ENCODE results near the gene TSC22D3. TPM values are rescaled to one million over a fixed set of nuclear protein-coding genes. Genes with fewer than 3 reads are reported as not detected.

Gene TSC22D3
- total RNA-seq, 1 donor = 1,104 TPM

DNA sequence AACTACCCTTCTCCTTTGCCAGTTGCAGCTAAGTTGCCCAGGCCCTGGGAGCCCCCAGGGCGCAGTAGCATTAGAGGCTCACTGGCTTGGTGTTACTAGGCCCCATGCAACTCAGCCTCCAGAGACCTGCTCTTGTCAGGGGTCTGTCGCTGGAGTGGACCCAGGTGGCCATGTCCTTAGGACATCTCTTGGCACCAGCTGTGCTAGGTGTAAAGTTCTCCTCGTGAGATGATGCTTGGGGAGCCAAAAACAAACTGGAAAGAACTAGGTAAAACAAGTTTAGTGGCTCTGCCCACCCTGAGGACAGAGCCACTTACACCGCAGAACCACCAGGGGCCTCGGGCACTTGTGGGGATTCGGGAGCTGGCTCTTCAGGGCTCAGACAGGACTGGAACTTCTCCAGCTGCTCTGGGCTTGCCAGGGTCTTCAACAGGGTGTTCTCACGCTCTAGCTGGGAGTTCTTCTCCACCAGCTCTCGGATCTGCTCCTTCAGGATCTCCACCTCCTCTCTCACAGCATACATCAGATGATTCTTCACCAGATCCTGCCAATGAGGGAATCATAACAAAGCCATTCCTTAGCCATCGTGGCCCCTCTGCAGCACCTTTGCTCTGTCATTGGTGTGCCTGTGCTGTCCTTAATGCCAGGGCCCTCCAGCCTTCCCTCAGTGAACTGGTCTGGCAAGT, 61.2 kb downstream of the TSC22D3 start:
- H3K27me3 ChIP-seq (ENCODE audit: insufficient read depth, low read length) = no peaks in the 10 kb centered on the region
- H3K4me1 ChIP-seq (ENCODE audit: insufficient read depth, low read length) = peaks cover 71% of the 10 kb centered on the region
- no peaks in the 10 kb centered on the region for H3K9me3 ChIP-seq (ENCODE audit: low read depth, low read length)
- peak overlapping the region; percentile 93 for H3K4me3 ChIP-seq (ENCODE audit: low read length)

- Histone ChIP-seq H3K4me1 (ENCODE audit: insufficient read depth, low read length) (peaks cover 71% of the 10 kb centered on the region), H3K27me3 (ENCODE audit: insufficient read depth, low read length) (no peaks in the 10 kb centered on the region), H3K9me3 (ENCODE audit: low read depth, low read length) (no peaks in the 10 kb centered on the region), H3K4me3 (ENCODE audit: low read length) (peak overlapping the region; percentile 93)
Observed at GRCh38 chrX:107713543-107714205, 61.9 kb downstream of the TSC22D3 start.

DNA sequence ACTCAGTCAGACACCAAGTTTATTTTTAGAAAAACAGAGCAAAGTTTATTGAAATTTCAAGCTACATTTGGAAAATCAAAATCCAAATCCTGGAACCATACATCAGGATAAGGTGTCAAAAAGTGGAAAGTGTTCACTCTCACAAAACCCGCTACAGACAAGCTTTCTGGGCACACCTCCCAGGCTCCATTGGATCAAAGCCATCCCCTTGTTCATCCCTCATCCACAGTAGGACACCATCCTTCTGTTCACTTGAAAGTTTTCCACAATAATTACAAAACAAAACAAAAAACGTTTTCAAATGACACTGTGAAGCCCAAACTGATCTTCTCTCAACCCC, 62.4 kb downstream of the TSC22D3 start:
- Histone ChIP-seq H3K4me3 (ENCODE audit: low read length) (no peak overlapping the region), H3K9me3 (ENCODE audit: low read depth, low read length) (no peaks in the 10 kb centered on the region), H3K4me1 (ENCODE audit: insufficient read depth, low read length) (peaks cover 67% of the 10 kb centered on the region), H3K27me3 (ENCODE audit: insufficient read depth, low read length) (no peaks in the 10 kb centered on the region)

DNA sequence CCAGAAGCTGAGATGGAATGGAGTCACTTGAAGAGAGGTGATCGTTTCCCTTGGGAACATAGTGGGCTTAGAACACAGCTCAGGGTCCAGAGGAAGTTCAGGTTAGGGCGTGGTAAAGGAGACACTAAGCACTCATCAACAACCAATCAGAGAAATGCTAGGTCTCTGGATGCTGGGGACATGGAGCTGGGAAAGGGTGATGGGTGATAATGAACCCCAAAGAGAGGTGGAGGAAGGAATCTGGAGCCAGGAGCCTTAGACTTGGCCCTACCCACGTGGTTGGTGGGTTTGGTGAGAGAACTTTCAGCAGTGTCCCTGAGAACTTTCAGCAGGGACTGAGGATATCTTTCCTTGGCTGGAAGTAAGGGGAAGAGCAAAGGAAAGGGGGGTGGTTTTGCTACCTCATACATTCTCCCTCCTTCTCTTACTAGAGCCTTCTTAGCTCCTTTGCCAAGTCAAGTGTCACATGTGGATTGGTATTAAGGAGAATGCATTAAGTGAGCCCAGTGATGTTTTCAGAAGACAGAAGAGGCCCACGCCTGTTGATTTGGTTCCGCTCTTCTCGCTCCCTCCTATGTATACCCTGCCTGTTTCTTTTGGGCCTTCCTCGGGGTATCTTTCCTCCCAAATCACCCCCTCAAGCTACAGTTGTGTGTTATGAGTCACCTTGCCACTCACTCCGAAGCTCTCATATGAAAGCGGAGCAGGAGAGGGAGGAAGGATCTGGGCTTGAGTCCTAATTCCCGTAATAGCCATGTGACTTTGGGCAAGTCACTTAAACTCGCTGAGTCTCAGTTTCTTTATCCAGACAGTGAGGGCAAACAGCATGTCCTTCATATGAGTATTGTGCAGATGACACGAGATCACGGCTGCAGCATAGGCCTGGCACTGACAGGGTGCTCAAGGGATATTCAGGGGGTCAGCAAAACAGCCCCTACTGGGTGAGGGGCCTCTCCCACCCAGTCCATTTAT, 63.1 kb downstream of the TSC22D3 start:
- Histone ChIP-seq H3K4me1 (ENCODE audit: insufficient read depth, low read length) (peaks cover 60% of the 10 kb centered on the region), H3K27me3 (ENCODE audit: insufficient read depth, low read length) (no peaks in the 10 kb centered on the region), H3K4me3 (ENCODE audit: low read length) (no peak overlapping the region), H3K9me3 (ENCODE audit: low read depth, low read length) (no peaks in the 10 kb centered on the region)

GRCh38 chrX:107711521-107712181, 63.9 kb downstream of the TSC22D3 start:
- Histone ChIP-seq H3K4me1 (ENCODE audit: insufficient read depth, low read length) (peaks cover 55% of the 10 kb centered on the region), H3K4me3 (ENCODE audit: low read length) (no peak overlapping the region), H3K9me3 (ENCODE audit: low read depth, low read length) (no peaks in the 10 kb centered on the region), H3K27me3 (ENCODE audit: insufficient read depth, low read length) (no peaks in the 10 kb centered on the region)

DNA sequence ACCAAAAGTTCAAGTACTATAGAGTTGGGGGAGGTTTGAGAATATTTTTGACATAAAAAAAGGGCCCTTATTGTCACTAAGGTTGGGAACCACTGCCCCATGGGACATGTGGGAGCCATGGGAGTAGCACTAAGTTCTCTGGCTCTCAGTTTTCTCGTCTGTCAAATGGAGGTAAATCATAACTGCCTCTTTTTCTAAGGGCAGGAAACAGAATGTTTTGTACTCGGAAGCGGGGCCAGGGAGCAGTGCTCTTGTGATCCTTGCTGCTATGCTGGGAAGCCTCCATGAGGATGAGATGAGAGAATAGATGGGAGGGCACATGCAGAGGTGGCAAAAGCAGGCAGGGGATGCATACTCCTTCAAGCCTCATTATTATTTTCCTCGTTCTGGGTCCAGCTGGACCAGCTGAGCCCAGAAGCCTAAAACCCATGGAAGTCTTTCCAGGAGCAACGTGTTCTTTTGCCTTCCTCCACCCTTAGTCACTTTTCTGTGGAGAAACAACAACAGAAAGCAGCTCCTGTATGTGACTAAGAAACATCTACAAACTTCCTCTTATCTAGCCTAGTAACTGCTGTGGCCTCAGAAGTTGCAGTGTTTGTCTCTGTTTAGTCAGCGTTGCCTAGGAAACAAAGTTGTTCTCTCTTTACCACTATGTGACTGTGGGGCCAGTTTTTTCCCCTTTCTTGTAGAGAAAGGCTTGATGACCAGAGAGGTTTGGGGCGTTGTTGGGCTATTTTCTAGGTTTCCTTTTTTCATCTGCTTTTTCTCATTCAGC, 64.8 kb downstream of the TSC22D3 start:
- Histone ChIP-seq H3K4me3 (ENCODE audit: low read length) (no peak overlapping the region), H3K4me1 (ENCODE audit: insufficient read depth, low read length) (peaks cover 55% of the 10 kb centered on the region)

DNA sequence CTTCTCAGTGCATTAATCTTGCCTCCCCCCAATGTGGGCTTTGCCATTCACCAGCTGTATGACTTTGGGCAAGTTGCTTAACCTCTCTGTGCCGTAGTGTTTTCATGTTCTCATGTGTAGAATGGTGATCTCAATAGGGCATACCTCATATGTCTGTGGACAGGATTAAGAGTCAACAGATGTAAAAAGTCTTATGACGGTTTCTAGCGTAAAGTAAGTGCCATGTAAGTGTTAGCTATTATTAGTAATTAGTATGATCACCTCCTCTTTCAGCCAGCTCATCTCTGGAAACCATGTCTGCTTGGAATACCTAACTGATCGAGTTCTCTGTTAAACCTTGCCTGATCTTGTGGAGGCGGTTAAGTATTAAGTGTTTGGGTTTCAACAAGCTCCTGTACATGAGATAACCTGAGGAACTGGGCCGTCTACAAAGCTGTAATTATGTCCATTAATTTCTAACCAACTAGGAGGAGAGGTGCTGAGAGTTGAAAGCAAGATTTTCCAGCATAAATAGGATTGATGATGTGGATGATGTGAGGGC, 66.3 kb downstream of the TSC22D3 start:
- H3K27me3 ChIP-seq (ENCODE audit: insufficient read depth, low read length) = no peaks in the 10 kb centered on the region
- peaks cover 43% of the 10 kb centered on the region for H3K4me1 ChIP-seq (ENCODE audit: insufficient read depth, low read length)
- no peak overlapping the region for H3K4me3 ChIP-seq (ENCODE audit: low read length)
- H3K9me3 ChIP-seq (ENCODE audit: low read depth, low read length) = no peaks in the 10 kb centered on the region

More for the DNA sequence above, 64.8 kb downstream of the TSC22D3 start:
- H3K27me3 ChIP-seq (ENCODE audit: insufficient read depth, low read length) = no peaks in the 10 kb centered on the region
- no peaks in the 10 kb centered on the region for H3K9me3 ChIP-seq (ENCODE audit: low read depth, low read length)

DNA sequence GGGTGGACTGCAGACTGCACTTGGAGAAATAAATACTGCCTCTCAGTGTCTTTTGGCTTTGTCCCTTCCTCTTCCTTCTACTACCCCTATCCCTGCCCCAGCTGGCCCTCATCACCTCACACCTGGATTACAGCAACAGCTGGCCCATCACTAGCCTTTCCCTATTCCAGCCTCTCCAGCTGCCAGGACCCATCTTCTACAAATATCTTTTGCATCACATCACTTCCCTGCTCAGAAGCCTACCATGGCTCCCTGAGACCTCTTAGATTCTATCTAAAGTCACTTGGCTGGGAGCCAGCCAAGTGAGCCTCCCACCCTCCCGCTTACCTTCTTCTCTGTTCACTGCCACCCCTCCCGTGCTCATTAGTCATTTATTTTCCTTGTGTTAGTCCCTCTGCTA, 66.8 kb downstream of the TSC22D3 start:
- Histone ChIP-seq H3K4me3 (ENCODE audit: low read length) (no peak overlapping the region), H3K9me3 (ENCODE audit: low read depth, low read length) (no peaks in the 10 kb centered on the region), H3K4me1 (ENCODE audit: insufficient read depth, low read length) (peaks cover 38% of the 10 kb centered on the region), H3K27me3 (ENCODE audit: insufficient read depth, low read length) (no peaks in the 10 kb centered on the region)

GRCh38 chrX:107707866-107708265, 67.7 kb downstream of the TSC22D3 start:
- no peak overlapping the region for H3K4me3 ChIP-seq (ENCODE audit: low read length)
- peaks cover 29% of the 10 kb centered on the region for H3K4me1 ChIP-seq (ENCODE audit: insufficient read depth, low read length)
- no peaks in the 10 kb centered on the region for H3K27me3 ChIP-seq (ENCODE audit: insufficient read depth, low read length)
- no peaks in the 10 kb centered on the region for H3K9me3 ChIP-seq (ENCODE audit: low read depth, low read length)

DNA sequence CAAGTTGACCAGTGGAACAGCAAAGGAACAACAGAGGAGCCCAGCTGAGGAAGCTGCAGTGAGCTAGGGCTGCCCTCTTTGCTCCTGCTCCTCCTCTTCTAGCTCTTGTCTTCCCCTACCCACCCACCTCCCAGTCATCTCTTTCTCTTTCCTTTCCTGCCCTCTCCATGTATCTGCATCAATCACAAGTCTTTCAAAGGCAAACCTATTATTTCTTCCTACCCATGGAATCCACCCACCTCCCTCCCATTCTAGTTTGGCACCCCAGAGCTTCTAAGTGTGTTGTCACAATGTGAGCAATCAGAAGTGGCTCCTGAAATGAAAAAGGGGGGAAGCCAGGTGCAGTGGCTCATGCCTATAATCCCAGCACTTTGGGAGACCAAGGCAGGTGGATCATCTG, 69.3 kb downstream of the TSC22D3 start:
- H3K9me3 ChIP-seq (ENCODE audit: low read depth, low read length) = no peaks in the 10 kb centered on the region
- H3K4me3 ChIP-seq (ENCODE audit: low read length) = no peak overlapping the region
- H3K27me3 ChIP-seq (ENCODE audit: insufficient read depth, low read length) = no peaks in the 10 kb centered on the region
- H3K4me1 ChIP-seq (ENCODE audit: insufficient read depth, low read length) = peaks cover 20% of the 10 kb centered on the region

DNA sequence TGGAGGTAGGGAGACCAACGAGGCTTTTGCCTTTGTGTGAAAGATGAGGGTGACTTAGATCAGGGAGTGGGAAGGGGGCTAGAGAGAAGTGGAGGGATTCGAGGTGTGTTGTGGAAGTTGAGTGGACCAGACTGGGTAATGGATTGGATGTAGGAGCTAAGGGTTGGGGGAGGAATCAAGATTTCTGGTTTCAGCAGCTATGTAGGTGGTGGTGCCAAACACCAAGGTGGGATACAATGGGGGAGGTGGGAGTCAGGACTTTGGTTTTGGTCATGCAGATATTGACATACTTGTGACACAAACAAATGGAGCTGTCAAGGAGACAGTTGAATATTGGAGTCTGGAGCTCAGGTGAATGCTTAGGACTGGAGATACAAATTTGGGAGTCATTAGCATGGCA, 71.0 kb downstream of the TSC22D3 start:
- peaks cover 24% of the 10 kb centered on the region for H3K4me1 ChIP-seq (ENCODE audit: insufficient read depth, low read length)
- H3K9me3 ChIP-seq (ENCODE audit: low read depth, low read length) = no peaks in the 10 kb centered on the region
- no peak overlapping the region for H3K4me3 ChIP-seq (ENCODE audit: low read length)
- H3K27me3 ChIP-seq (ENCODE audit: insufficient read depth, low read length) = no peaks in the 10 kb centered on the region

GRCh38 chrX:107704181-107704580, 71.4 kb downstream of the TSC22D3 start:
- H3K4me3 ChIP-seq (ENCODE audit: low read length) = no peak overlapping the region
- H3K4me1 ChIP-seq (ENCODE audit: insufficient read depth, low read length) = peaks cover 26% of the 10 kb centered on the region
- H3K27me3 ChIP-seq (ENCODE audit: insufficient read depth, low read length) = no peaks in the 10 kb centered on the region
- H3K9me3 ChIP-seq (ENCODE audit: low read depth, low read length) = no peaks in the 10 kb centered on the region

DNA sequence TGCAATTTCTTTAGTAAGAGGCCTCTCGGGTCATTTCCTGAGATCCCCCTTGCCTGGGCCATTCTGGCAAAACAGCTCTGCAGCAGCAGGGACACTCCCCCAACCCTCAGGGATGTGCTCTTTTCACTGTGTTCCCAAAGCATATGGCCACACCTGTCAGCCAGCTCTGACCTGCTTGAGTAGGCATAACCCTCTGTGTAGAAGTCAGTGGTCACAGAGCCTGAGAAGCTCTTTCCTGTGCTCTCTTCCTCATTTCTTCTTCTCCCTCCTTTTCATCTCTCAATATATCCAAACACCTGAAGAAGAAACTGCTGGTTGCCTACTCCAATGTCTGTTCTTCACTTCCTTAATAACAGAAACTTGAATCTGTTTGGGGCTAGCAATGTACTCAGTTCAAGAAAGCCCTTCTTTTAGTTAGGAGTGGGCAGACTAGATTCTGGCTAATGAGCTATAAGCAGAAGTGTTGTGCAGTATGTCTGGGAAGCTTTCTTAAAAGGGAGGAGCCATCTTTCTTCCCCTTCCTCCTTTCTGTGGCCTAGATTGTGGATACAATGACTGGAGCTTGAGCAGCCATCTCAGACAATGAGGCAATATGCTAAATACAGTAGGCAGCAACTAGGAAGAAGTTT, 74.0 kb downstream of the TSC22D3 start:
- H3K9me3 ChIP-seq (ENCODE audit: low read depth, low read length) = no peaks in the 10 kb centered on the region
- no peak overlapping the region for H3K4me3 ChIP-seq (ENCODE audit: low read length)
- peaks cover 33% of the 10 kb centered on the region for H3K4me1 ChIP-seq (ENCODE audit: insufficient read depth, low read length)
- no peaks in the 10 kb centered on the region for H3K27me3 ChIP-seq (ENCODE audit: insufficient read depth, low read length)

DNA sequence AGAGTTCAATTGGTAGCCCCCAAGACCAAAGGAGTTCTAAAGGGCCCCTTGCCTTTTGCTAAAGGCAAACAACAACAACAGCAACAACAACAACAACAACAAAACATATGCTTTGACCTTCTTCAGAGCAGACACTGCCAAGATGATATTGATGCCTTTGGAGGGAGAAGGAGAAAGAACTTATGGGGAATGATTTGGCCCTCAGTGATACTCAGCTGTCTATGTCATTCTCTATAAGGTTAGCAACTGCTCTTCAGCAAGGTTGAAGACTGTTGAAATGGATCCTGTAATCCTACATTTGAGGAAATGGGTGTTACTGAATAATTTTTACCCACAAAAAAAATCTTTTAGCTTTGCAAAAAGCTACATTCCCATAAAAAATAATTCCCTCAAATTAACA, 74.8 kb downstream of the TSC22D3 start:
- no peak overlapping the region for H3K4me3 ChIP-seq (ENCODE audit: low read length)
- peaks cover 33% of the 10 kb centered on the region for H3K4me1 ChIP-seq (ENCODE audit: insufficient read depth, low read length)
- no peaks in the 10 kb centered on the region for H3K9me3 ChIP-seq (ENCODE audit: low read depth, low read length)
- no peaks in the 10 kb centered on the region for H3K27me3 ChIP-seq (ENCODE audit: insufficient read depth, low read length)

Data from mononuclear cell (primary cell).